Astrocyte (in vitro differentiated cells and primary cell): Measurements from ENCODE around the gene LRRC36. TPM values are rescaled to one million over a fixed set of nuclear protein-coding genes. Genes with fewer than 3 reads are reported as not detected.

Experiments
- DNase-seq: peaks from one replicate; pipeline ENCODE4 v3.0.0-alpha.2; 2010; ENCODE audit warnings: low read depth
- FAIRE-seq: peaks from 2 replicates; lab custom pipeline; 2011; peaks lifted over from hg19 to GRCh38; lab: Jason Lieb, UNC
- H2AFZ ChIP-seq: 2 replicates; pipeline ENCODE4 v1.6.0; 2012; ENCODE audit warnings: low read depth, low read length, inconsistent platforms
- H3K27ac ChIP-seq: 2 replicates; pipeline ENCODE4 v1.5.1; 2011; ENCODE audit warnings: low read depth, low read length, inconsistent platforms
- H3K27me3 ChIP-seq: 2 replicates; pipeline ENCODE4 v1.6.0; 2011; ENCODE audit warnings: low read length, inconsistent platforms; ENCODE audit not compliant: insufficient read depth
- H3K36me3 ChIP-seq: 2 replicates; pipeline ENCODE4 v1.5.1; 2011; ENCODE audit warnings: low read length, inconsistent platforms; ENCODE audit not compliant: insufficient read depth
- H3K4me1 ChIP-seq: 2 replicates; pipeline ENCODE4 v1.5.1; 2011; ENCODE audit warnings: low read length, inconsistent platforms; ENCODE audit not compliant: insufficient read depth
- H3K4me2 ChIP-seq: 2 replicates; pipeline ENCODE4 v1.6.0; 2012; ENCODE audit warnings: low read length, inconsistent platforms
- H3K4me3 ChIP-seq: 2 replicates; pipeline ENCODE4 v1.5.1; 2011; ENCODE audit warnings: low read depth, mild to moderate bottlenecking, low read length, inconsistent platforms; ENCODE audit not compliant: insufficient read depth
- H3K79me2 ChIP-seq: 2 replicates; pipeline ENCODE4 v1.6.0; 2012; ENCODE audit warnings: mild to moderate bottlenecking, low read length, inconsistent platforms; ENCODE audit not compliant: insufficient read depth
- H3K9ac ChIP-seq: 2 replicates; pipeline ENCODE4 v1.6.0; 2012; ENCODE audit warnings: mild to moderate bottlenecking, low read length, inconsistent platforms
- H3K9me3 ChIP-seq: 2 replicates; pipeline ENCODE4 v1.5.1; 2012; ENCODE audit warnings: low read depth, mild to moderate bottlenecking, low read length, inconsistent platforms; ENCODE audit not compliant: insufficient read depth
- H4K20me1 ChIP-seq: 2 replicates; pipeline ENCODE4 v1.6.0; 2012; ENCODE audit warnings: low read length, inconsistent platforms; ENCODE audit not compliant: insufficient read depth
- H3K27ac Mint-ChIP-seq: one replicate; pipeline ENCODE4 v1.8.0; 2021; ENCODE audit warnings: mild to moderate bottlenecking, mixed read lengths; ENCODE audit not compliant: unreplicated experiment
- H3K27me3 Mint-ChIP-seq: one replicate; pipeline ENCODE4 v1.8.0; 2021; ENCODE audit warnings: low read depth, mixed read lengths; ENCODE audit not compliant: unreplicated experiment
- H3K36me3 Mint-ChIP-seq: one replicate; pipeline ENCODE4 v1.8.0; 2021; ENCODE audit warnings: low read depth, mixed read lengths; ENCODE audit not compliant: unreplicated experiment
- H3K4me1 Mint-ChIP-seq: one replicate; pipeline ENCODE4 v1.8.0; 2021; ENCODE audit warnings: low read depth, mixed read lengths; ENCODE audit not compliant: unreplicated experiment
- H3K4me3 Mint-ChIP-seq: one replicate; pipeline ENCODE4 v1.8.0; 2021; ENCODE audit warnings: mild to moderate bottlenecking, moderate library complexity, mixed read lengths; ENCODE audit not compliant: unreplicated experiment
- H3K9me3 Mint-ChIP-seq: one replicate; pipeline ENCODE4 v1.8.0; 2021; ENCODE audit warnings: mild to moderate bottlenecking, mixed read lengths; ENCODE audit not compliant: unreplicated experiment
- EZH2 ChIP-seq: IDR thresholded peaks from 2 replicates; pipeline ENCODE4 v1.6.1; 2012; ENCODE audit warnings: mild to moderate bottlenecking, low read length, inconsistent platforms; ENCODE audit not compliant: insufficient read depth
- total RNA-seq: library from RNA; stranded (reverse); gene quantifications from 2 replicates; pipeline ENCODE4 v1.2.1, GENCODE V29; 2021
- TF ChIP-seq, protein P1 (sequence below): IDR thresholded peaks from 2 replicates; pipeline ENCODE4 v1.5.1; 2011; ENCODE audit warnings: low read depth, mild to moderate bottlenecking, inconsistent platforms, low read length, moderate library complexity; ENCODE audit not compliant: insufficient read depth

Gene LRRC36
- total RNA-seq, 1 donor from 2014 or later, result not detected

DNA sequence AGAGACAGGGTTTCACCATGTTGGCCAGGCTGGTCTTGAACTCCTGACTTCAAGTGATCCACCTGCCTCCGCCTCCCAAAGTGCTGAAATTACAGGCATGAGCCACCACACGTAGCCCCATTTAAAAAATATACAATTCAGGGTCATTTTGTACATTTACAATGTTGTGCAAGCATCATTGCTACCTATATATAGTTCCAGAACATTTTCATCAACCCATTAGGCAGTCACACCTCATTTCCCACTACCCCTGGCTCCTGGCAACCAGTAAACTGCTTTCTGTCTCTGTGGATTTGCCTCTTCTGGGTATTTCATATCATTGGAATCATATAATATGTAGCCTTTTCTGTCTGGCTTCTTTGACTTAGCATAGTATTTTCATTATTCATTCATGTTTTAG, 6.7 kb downstream of the LRRC36 start:
- no peak overlapping the region for H3K4me3 ChIP-seq
- H3K4me2 ChIP-seq, result no peak overlapping the region
- Mint-ChIP-seq H3K4me1 (no peaks in the 10 kb centered on the region), H3K9me3 (peaks cover 2% of the 10 kb centered on the region), H3K4me3 (no peak overlapping the region), H3K27me3 (peaks cover 1% of the 10 kb centered on the region), H3K36me3 (no peaks in the 10 kb centered on the region), H3K27ac (no peak overlapping the region)
- no peaks in the 10 kb centered on the region for H3K27me3 ChIP-seq
- no peaks in the 10 kb centered on the region for H3K36me3 ChIP-seq
- no peaks in the 10 kb centered on the region for H3K79me2 ChIP-seq
- DNase-seq, result no peak
- no peak overlapping the region for H3K9ac ChIP-seq
- FAIRE-seq, result no peak
- H3K27ac ChIP-seq, result no peak overlapping the region
- no peaks in the 10 kb centered on the region for H4K20me1 ChIP-seq
- TF ChIP-seq, protein P1, sequence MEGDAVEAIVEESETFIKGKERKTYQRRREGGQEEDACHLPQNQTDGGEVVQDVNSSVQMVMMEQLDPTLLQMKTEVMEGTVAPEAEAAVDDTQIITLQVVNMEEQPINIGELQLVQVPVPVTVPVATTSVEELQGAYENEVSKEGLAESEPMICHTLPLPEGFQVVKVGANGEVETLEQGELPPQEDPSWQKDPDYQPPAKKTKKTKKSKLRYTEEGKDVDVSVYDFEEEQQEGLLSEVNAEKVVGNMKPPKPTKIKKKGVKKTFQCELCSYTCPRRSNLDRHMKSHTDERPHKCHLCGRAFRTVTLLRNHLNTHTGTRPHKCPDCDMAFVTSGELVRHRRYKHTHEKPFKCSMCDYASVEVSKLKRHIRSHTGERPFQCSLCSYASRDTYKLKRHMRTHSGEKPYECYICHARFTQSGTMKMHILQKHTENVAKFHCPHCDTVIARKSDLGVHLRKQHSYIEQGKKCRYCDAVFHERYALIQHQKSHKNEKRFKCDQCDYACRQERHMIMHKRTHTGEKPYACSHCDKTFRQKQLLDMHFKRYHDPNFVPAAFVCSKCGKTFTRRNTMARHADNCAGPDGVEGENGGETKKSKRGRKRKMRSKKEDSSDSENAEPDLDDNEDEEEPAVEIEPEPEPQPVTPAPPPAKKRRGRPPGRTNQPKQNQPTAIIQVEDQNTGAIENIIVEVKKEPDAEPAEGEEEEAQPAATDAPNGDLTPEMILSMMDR, result no peak
- TF ChIP-seq EZH2, result no peak
- H2AFZ ChIP-seq, result no peak overlapping the region
- H3K4me1 ChIP-seq, result no peaks in the 10 kb centered on the region
- no peaks in the 10 kb centered on the region for H3K9me3 ChIP-seq

DNA sequence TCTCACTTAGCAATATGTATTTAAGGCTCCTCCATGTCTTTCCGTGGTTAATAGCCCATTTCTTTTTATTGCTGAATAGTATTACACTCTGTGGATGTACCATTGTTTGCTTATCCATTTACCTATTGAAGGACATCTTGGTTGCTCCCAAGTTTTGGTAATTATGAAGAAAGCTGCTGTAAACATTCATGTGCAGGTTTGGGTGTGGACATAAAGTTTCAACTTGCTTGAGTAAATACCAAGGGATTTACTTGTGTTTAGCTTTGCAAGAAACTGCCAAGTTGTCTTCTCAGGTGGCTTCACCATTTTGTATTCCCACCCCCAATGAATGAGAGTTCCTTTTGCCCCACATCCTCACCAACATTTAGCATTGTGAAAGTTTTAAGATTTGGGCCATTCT, 9.5 kb downstream of the LRRC36 start:
- Mint-ChIP-seq H3K36me3 (no peaks in the 10 kb centered on the region), H3K27ac (no peak overlapping the region), H3K9me3 (peaks cover 2% of the 10 kb centered on the region), H3K27me3 (peaks cover 4% of the 10 kb centered on the region), H3K4me3 (no peak overlapping the region), H3K4me1 (no peaks in the 10 kb centered on the region)
- Histone ChIP-seq H3K4me2 (no peak overlapping the region), H3K4me3 (no peak overlapping the region), H3K27me3 (no peaks in the 10 kb centered on the region), H3K4me1 (no peaks in the 10 kb centered on the region), H3K79me2 (no peaks in the 10 kb centered on the region), H3K9me3 (no peaks in the 10 kb centered on the region), H3K27ac (no peak overlapping the region), H3K36me3 (no peaks in the 10 kb centered on the region), H4K20me1 (no peaks in the 10 kb centered on the region), H3K9ac (no peak overlapping the region), H2AFZ (no peak overlapping the region)
- DNase-seq, result no peak
- TF ChIP-seq, protein P1, result no peak
- TF ChIP-seq EZH2, result no peak
- FAIRE-seq, result no peak

DNA sequence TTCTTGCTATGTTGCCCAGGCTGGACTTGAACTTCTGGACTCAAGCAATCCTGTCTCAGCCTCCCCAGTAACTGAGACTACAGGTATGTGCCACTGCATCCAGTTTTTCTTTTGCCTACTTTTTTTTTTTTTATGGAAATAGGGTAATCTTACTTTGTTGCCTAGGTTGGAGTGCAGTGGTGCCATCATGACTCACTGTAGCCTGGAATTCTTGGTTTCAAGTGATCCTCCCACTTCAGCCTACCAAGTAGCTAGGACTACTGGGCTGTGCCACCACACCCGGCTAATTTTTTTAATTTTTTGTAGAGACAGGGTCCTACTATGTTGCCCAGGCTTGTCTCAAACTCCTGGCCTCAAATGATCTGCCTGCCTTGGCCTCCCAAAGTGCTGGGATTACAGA, 10.0 kb downstream of the LRRC36 start:
- H3K27ac Mint-ChIP-seq, result no peak overlapping the region
- H3K27ac ChIP-seq, result no peak overlapping the region

More for the DNA sequence above, 10.0 kb downstream of the LRRC36 start:
- no peaks in the 10 kb centered on the region for H3K4me1 ChIP-seq
- no peak for TF ChIP-seq EZH2
- TF ChIP-seq, protein P1, result no peak
- FAIRE-seq, result no peak
- H3K36me3 Mint-ChIP-seq, result no peaks in the 10 kb centered on the region
- H3K9me3 Mint-ChIP-seq, result peaks cover 2% of the 10 kb centered on the region
- H4K20me1 ChIP-seq, result no peaks in the 10 kb centered on the region
- no peaks in the 10 kb centered on the region for H3K27me3 ChIP-seq
- H3K9me3 ChIP-seq, result no peaks in the 10 kb centered on the region
- H2AFZ ChIP-seq, result no peak overlapping the region
- H3K4me3 Mint-ChIP-seq, result no peak overlapping the region
- peaks cover 4% of the 10 kb centered on the region for H3K27me3 Mint-ChIP-seq
- DNase-seq, result no peak
- no peak overlapping the region for H3K4me3 ChIP-seq
- H3K4me2 ChIP-seq, result no peak overlapping the region
- H3K79me2 ChIP-seq, result no peaks in the 10 kb centered on the region
- no peak overlapping the region for H3K9ac ChIP-seq
- H3K4me1 Mint-ChIP-seq, result no peaks in the 10 kb centered on the region
- H3K36me3 ChIP-seq, result no peaks in the 10 kb centered on the region
